Nephron progenitor cell (in vitro differentiated cells): ENCODE results near the gene RAB31.

Experiments
- DNase-seq: peaks from one replicate; pipeline ENCODE4 v3.0.0; 2021
- H3K27ac Mint-ChIP-seq: 2 replicates; pipeline ENCODE4 v1.8.0; 2021; ENCODE audit warnings: mild to moderate bottlenecking, moderate library complexity, mixed read lengths
- H3K27me3 Mint-ChIP-seq: 2 replicates; pipeline ENCODE4 v1.8.0; 2021; ENCODE audit warnings: mild to moderate bottlenecking, low read depth, mixed read lengths; ENCODE audit not compliant: poor library complexity
- H3K36me3 Mint-ChIP-seq: 2 replicates; pipeline ENCODE4 v1.8.0; 2021; ENCODE audit warnings: low read depth, mixed read lengths
- H3K4me1 Mint-ChIP-seq: 2 replicates; pipeline ENCODE4 v1.8.0; 2021; ENCODE audit warnings: mixed read lengths
- H3K4me3 Mint-ChIP-seq: 2 replicates; pipeline ENCODE4 v1.8.0; 2021; ENCODE audit warnings: mild to moderate bottlenecking, moderate library complexity, mixed read lengths
- H3K9me3 Mint-ChIP-seq: 2 replicates; pipeline ENCODE4 v1.8.0; 2021; ENCODE audit warnings: mild to moderate bottlenecking, moderate library complexity, mixed read lengths
- TF ChIP-seq, protein P1 (sequence below): fragments of 200-600 bp; sonication (generic); IDR thresholded peaks from 2 replicates; pipeline ENCODE4 v1.5.0; 2021; ENCODE audit warnings: antibody characterized with exemption

RAB31 gene

DNA sequence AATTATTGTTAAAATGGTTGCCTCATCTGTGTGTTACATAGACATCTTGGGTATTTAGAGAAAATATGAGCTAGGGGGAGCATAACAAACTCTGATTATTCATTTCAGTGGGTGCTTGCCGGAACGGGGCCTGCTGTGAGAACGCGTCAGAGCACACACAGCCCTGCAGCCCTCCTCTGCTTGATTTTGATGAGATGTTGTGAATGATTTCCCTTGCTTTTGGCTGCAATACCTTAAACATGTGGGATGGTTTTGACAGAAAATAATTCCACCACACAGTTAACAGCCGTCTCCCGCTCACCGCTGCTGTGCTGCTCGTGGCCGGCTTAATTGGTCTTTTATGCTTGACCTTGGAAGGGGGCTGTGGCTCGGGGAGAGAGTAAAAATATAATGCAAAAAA lies 127.7 kb downstream of the RAB31 start:
- DNase-seq: no peak
- peak overlapping the region; percentile 9 for H3K4me3 Mint-ChIP-seq
- H3K4me1 Mint-ChIP-seq: peaks cover 52% of the 10 kb centered on the region
- TF ChIP-seq, protein P1, sequence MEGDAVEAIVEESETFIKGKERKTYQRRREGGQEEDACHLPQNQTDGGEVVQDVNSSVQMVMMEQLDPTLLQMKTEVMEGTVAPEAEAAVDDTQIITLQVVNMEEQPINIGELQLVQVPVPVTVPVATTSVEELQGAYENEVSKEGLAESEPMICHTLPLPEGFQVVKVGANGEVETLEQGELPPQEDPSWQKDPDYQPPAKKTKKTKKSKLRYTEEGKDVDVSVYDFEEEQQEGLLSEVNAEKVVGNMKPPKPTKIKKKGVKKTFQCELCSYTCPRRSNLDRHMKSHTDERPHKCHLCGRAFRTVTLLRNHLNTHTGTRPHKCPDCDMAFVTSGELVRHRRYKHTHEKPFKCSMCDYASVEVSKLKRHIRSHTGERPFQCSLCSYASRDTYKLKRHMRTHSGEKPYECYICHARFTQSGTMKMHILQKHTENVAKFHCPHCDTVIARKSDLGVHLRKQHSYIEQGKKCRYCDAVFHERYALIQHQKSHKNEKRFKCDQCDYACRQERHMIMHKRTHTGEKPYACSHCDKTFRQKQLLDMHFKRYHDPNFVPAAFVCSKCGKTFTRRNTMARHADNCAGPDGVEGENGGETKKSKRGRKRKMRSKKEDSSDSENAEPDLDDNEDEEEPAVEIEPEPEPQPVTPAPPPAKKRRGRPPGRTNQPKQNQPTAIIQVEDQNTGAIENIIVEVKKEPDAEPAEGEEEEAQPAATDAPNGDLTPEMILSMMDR: no peak
- H3K36me3 Mint-ChIP-seq: peaks cover 13% of the 10 kb centered on the region
- H3K9me3 Mint-ChIP-seq: no peaks in the 10 kb centered on the region
- peaks cover 5% of the 10 kb centered on the region for H3K27me3 Mint-ChIP-seq
- H3K27ac Mint-ChIP-seq: peak overlapping the region; percentile 9

DNA sequence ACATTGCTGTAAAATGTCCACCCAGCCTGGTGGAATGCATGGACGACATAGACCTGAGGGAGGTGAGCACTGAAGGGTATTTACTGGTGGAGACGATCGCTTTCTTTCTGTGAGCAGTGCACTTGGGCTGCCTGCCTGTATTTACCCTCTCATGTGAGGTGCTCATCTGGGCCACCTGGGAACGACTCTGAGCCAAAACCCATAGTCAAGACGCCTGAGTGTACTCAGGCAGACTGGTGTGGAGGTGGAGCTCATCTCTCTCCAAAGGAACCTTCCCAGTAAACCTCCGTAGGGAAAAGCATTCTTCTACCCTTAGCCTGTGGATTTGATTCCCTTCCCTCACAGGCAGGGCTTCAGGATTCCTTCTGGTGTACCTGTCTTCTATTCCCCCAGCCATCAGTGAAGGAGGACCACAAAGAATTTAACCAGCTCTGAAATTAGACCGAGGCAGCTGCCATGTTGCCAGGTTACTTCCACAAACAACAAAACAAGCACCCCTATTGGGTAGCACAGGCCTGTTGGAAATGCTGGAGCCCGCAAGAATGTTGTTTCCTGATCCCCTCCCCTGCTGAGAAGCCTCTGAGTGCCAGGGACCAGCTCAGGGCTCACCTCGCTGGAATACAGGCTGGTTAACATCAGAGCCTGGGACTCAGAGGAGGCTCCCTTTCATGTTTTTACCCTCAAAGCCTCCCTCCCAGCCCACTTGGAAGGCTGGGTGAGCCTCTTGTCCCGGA lies 130.2 kb downstream of the RAB31 start:
- Mint-ChIP-seq H3K27me3 (peaks cover 5% of the 10 kb centered on the region), H3K4me3 (no peak overlapping the region), H3K4me1 (peaks cover 52% of the 10 kb centered on the region), H3K36me3 (peaks cover 7% of the 10 kb centered on the region), H3K27ac (peak overlapping the region; percentile 93), H3K9me3 (no peaks in the 10 kb centered on the region)
- DNase-seq: peak; percentile 29
- TF ChIP-seq, protein P1: no peak

DNA sequence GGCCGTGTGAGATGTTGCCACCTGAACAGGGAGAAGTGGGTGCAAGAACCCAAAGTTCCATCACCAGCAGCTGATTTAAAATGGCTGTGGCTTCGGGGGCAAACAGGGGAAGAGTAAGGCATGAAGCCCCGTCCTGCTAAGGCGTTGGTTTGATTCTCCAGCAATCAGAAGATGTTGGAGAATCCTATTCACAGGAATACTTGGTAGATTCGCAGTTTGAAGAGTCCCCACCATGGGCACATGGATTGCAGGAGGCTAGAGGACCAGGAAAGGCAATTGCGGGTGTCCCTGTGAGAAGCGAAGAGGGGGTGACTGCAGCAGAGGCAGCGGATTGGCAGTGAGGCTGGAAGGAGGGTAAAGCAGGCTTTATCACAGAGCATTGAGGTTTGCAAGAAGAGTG lies 131.1 kb downstream of the RAB31 start:
- Mint-ChIP-seq H3K27me3 (peaks cover 7% of the 10 kb centered on the region), H3K4me3 (no peak overlapping the region), H3K4me1 (peaks cover 57% of the 10 kb centered on the region), H3K36me3 (peaks cover 7% of the 10 kb centered on the region), H3K9me3 (no peaks in the 10 kb centered on the region), H3K27ac (no peak overlapping the region)
- DNase-seq: no peak
- TF ChIP-seq, protein P1: no peak

DNA sequence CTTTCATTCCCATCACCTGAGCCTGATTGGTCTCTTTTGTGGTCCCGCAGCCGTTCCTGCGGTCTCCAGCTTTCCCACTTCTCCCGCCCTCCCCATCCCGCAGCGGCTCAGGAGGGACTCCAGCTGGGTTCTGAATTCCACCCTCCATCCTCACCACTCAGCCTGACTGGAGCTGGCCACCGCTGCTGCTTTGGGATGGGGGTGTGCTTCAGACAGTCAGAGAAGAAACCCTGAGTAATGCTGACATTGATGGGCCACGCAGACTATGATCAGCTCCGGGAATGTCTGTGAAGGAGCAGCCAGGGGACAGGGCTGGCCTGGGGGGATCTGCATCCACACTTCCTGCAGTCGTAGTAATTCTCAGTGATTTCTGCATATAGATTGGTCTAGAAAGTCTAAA lies 131.8 kb downstream of the RAB31 start:
- H3K36me3 Mint-ChIP-seq: peaks cover 7% of the 10 kb centered on the region
- H3K27me3 Mint-ChIP-seq: peaks cover 7% of the 10 kb centered on the region
- H3K4me3 Mint-ChIP-seq: no peak overlapping the region
- H3K27ac Mint-ChIP-seq: no peak overlapping the region
- H3K4me1 Mint-ChIP-seq: peaks cover 60% of the 10 kb centered on the region
- TF ChIP-seq, protein P1: no peak
- no peaks in the 10 kb centered on the region for H3K9me3 Mint-ChIP-seq
- DNase-seq: no peak

DNA sequence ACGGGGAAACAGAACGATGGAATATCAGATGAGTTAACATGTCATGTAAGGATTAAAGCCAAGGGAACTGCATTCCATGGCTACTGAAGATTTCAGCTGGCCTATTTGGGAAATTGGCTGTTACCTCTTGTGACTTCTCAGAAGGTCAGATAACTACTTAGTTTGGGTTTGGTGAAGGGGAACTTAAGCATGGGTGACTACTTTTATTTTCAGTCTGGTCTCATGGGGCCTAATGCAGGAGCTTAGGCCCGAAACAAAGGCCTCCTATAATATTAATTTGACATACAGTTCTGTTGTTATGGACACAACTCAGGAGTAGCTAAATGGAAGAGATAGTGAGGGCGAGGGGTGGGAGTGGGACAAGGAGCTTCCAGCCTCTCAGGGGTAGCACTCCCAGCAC lies 133.7 kb downstream of the RAB31 start:
- TF ChIP-seq, protein P1: no peak

DNA sequence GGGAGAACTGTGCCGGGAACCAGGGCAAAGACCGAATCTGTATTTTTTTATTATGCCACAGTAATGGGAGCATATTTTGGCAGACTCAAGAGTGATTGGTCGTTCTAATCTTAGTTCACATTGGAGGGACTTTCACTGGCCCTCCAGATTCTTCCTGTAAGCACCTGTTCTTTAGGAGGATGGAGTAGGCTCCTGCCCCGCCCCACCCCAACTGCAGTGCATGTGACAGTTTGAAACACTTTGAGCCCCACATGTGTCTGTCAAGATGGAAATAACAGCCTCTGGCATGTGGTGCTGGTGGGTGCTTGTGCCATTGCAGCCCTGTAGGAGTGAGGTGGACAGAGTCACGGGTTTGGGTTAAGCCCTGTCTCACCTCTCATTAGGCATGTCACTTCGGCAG lies 134.3 kb downstream of the RAB31 start:
- H3K4me3 Mint-ChIP-seq: no peak overlapping the region
- H3K27ac Mint-ChIP-seq: no peak overlapping the region
- peaks cover 45% of the 10 kb centered on the region for H3K4me1 Mint-ChIP-seq
- DNase-seq: no peak
- no peaks in the 10 kb centered on the region for H3K36me3 Mint-ChIP-seq
- peaks cover 7% of the 10 kb centered on the region for H3K27me3 Mint-ChIP-seq
- TF ChIP-seq, protein P1: no peak
- H3K9me3 Mint-ChIP-seq: no peaks in the 10 kb centered on the region

More for the DNA sequence above, 133.7 kb downstream of the RAB31 start:
- Mint-ChIP-seq H3K9me3 (no peaks in the 10 kb centered on the region), H3K4me1 (peaks cover 49% of the 10 kb centered on the region), H3K4me3 (no peak overlapping the region), H3K27ac (peak overlapping the region; percentile 11), H3K36me3 (peaks cover 4% of the 10 kb centered on the region), H3K27me3 (peaks cover 7% of the 10 kb centered on the region)
- no peak for DNase-seq
